GM10847 (cell line): ENCODE measurements around the gene GAST.

Experiments
- POLR2A ChIP-seq: IDR thresholded peaks from 2 replicates; pipeline ENCODE4 v1.6.1; 2011; ENCODE audit not compliant: insufficient read length; ENCODE audit errors: extremely low read depth

The GAST gene

GRCh38 chr17:41748275-41748674, 36.1 kb downstream of the GAST start:
- no peak for TF ChIP-seq POLR2A

DNA sequence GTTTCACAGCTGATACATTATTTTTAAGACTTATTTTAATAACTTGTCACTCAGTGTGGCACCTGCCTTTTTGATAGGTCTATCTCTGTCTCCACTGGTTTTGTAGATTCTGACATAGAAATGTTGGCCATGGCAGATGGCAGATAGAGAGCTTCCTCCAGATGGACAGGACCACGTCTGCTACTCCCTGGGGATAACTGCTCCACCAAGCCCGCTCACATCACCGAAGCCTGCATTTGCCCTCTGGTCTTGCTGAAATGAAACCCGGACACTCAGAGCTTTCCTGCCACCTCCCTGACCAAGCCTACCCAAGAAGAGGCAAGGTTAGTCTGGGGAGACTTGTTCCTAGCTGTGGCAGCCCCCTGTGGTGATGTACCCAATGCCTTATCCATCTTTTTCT, 38.7 kb downstream of the GAST start:
- no peak for TF ChIP-seq POLR2A

DNA sequence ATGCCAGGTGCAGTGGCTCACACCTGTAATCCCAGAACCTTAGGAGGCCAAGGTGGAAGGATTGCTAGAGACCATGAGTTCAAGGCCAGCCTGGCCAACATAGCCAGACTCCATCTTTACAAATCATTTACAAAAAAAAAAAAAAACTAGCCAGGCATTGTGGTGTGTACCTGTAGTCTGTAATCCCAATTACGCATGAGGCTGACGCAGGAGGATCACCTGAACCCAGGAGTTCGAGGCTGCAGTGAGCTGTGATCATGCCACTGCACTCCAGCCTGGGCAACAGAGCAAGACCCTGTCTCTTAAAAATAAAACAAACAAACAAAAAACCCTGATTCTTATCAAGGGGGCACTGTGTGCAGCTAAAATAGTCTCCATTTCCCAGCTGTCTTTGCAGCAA, 39.2 kb downstream of the GAST start:
- no peak for TF ChIP-seq POLR2A

DNA sequence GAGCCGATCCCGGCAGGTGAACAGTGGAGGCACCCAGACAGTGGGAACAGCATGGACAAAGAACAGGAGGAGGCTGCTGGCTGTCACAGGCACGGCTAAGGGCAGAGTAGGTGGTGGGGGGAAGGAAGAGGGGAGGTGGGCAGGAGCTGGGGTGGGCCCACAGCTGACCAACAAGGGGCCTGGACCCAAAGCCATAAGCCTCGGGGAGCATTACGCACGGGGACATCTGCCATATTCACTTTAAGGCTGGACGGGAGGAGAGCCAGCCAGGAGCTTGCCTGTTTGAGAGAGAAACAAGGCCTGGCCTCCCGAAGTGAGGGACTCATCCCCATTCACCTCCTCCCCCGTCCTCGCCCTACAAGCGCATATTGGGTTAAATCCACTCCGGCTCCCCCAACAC, 41.9 kb downstream of the GAST start:
- TF ChIP-seq POLR2A = no peak

DNA sequence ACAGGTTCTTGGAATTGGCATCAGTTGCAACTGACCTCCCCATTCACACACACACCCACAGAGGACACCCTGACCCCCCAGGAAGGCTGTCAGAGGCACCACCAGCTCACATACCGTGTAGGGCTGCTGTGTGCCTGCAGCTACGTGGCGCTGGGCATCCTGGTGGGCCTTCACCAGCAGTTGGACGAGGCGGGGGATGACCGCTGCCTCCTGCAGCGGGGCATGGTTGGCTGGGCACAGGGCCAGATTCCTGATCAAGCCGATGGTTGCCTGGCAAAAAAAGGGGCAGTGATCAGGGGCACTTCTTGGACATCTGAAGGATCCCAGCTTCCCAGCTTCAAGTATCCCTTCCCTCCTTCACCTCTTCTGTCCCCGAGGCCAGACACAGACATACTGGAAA, 46.5 kb downstream of the GAST start:
- no peak for TF ChIP-seq POLR2A

DNA sequence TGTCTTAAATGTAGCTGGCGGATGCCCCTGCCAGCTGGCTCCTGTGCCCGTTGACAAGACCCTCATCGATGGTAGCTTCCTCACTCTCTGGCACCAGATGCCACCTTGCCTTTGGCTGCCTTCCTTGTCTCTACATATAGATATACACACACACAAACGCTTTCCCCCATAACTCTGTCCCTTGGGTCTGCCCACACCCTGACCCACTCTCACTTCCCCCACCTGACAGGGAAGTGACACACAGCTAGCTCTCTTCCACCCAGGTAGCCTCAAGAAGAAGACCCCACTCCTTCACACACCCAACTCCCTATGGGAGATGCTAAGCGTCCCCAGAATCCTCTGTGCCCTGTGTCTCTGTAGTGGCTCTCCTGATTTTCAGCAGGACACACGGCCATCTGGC, 48.7 kb downstream of the GAST start:
- no peak for TF ChIP-seq POLR2A

GRCh38 chr17:41762391-41762790, 50.3 kb downstream of the GAST start:
- TF ChIP-seq POLR2A = no peak

- TF ChIP-seq POLR2A = no peak
Observed at GRCh38 chr17:41762841-41763240, 50.7 kb downstream of the GAST start.

- no peak for TF ChIP-seq POLR2A
Observed at GRCh38 chr17:41763327-41763726, 51.2 kb downstream of the GAST start.
